NOMO-1 treated with DMSO at 0.1 percent for 48 hours (cell line): Measurements from ENCODE around the gene UROC1.

Experiments used
- DNase-seq: peaks from one replicate; lab custom pipeline; 2025; ENCODE audit not compliant: unreplicated experiment; lab: John Stamatoyannopoulos, UW

The UROC1 gene

DNA sequence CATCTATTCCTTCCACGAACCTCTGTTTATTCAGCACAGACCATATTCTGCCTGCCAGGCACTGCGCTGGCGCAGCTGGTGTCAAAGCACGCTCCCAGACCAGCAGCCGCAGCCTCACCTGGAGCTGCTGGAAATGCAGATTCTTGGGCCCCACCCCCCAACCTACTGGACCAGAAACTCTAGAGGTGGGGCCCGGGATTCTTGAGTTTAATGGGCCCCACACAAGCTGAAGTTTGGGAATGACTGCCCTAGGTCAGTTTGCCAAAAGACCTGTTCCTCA is 13.4 kb upstream of the UROC1 start:
- DNase-seq, result no peak

DNA sequence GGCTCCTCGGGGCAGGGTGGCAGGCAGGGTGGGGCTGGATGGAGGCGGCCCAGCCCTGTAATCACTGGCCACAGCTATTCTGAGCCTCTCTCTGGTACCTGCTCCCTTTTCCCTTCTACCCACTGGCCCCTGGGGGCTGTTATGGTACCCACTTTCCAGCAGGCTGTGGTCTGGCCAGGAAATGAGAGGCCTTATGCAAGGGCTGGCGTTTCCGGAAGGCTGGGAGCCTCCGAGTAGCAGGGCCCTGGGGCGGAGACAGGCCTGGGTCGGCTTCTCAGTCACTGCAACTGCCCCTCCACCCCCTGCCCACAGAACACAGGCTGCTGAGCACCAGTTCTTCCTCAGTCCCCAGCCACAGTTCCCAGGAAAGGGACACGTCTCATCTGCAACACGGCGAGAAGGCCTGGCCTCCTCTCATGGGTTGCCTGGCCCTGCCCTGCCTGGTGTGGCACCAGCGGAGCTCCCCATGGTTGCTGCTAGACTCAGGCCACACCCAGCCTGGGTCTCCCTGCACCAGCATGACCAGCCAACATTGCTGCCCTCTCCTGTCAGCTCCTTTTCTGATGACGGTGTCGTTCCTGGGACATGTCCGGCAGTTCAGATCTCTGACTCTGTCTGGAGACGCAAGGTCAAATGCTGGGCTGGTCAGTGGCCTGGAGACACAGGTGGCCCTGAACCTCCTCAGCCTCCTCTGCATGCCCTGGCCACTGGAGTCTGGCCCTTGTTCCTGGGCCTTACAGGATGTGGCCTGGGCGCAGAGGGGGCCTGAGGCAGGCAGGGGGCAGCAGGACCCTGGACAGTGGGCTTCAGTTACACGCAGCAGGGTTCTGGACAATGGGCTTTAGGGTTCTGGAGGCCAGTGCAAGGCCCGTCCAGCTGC is 12.8 kb upstream of the UROC1 start:
- DNase-seq, result peak; percentile 96

DNA sequence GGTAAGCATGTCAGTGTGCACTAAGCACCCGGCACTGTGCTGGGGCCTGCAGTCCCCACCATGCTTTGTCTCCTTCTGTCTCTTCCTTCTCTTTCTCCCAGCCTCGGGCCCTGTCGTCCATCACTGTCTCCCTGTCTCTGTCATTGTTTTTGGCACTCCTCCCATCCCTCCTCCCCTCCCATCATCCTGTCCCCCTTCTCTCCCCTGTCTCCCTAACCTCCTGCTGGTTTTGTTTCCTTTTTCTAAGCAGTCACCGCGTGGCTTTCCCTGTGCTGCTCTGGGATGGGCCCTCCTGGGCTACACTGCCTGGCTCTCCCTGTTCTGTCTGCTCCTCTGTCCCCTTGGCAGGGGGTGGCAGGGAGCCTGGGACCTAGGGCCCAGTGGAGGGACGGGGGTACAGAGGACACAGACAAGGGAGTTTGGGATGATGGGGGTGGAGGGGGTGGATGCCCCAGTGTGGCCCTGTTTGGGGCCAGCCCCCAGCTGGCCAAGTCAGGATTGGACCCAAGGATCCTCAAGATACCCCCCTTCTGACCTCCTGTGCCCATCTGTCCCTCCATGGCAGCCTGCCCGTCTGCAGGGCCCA is 12.1 kb upstream of the UROC1 start:
- peak; percentile 42 for DNase-seq

DNA sequence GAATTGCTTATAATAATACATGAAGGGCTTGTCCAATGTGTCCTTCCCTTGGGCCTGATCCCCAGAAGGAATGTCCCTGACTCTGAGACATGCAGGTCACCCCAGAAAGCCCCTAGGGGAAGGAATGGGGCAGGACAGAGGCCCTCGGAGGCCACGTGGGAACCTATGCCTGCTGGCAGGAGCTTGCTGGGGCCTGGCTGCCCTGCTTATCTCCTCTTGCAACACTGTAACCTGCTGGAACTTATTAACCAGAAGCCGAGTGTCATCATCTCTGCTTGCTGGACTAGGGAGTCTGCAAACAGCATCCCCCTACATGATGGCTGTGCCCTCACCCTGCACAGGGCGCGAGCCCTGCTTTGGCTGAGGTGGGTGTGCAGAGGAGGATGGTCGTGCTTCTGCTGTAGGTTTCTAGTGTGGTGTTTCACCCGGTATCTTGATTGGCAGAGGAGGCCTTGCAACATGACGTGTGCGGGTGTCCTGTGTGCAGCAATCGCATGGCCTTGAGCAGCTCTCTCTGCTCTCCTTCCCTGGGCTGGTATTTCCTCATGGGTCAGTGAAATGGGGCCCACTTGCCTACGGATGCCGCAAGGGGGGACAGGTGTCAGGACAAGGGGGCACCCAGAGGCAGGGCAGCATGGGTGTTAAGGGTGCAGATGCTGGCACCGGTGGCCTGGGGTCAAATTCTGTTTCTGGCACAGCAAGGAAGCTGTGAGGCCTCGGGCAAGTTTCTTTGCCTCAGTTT is 11.4 kb upstream of the UROC1 start:
- peak; percentile 87 for DNase-seq

DNA sequence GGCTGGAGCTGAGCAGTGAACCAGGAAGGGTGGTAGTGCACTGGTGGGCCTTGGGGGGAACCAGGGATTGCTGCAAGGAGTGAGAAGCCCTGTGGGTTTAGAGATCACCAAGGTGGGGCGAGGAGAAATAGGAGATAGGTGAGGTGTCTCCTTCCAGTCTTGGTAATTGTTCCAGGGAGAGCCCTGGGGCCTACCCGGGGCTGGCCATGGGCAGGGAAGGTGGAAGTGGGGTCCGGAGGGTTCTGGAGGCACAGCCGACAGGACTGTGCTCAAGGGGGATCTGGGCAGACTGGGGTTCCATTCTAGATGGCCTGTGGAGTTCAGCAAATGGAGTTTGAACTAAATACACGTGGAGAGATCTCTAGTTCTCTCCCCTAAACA is 10.8 kb upstream of the UROC1 start:
- no peak for DNase-seq

DNA sequence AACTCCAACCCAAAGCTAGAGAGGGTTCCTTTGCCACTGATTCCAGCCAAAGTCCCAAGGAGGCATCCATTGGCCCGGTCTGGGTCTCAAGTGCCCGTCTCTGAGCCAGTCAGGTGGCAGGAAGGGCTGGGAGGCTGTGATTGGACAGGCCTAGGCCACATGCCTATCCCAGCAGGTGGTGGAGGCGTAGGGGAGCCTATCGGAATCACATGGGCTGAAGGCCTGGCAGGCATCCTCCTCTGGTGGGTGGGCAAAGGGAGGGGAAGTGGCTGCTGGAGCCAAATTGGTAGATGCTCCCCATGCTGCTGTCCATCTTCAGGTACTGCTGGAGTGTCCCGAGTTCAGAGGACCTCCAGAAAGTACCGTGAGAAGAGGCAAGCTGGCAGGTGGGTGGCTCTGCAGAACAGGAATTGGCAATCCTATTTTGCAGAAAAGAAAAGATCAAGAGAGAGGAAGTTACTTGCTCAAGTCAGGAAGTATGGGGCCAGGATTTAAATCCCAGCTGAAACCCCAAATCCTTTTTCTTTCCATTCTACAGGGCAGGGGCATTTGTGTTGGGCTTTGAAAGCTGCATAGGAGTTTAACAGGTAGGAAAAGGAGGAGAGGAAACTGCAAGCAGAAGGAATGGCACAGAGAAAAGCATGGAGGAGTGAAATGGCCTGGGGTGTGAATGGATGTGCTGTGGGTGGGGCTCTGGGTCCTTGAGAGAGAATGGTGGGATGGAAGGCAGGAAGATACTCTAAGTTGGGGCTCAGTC is 10.1 kb upstream of the UROC1 start:
- DNase-seq, result peak; percentile 16

DNA sequence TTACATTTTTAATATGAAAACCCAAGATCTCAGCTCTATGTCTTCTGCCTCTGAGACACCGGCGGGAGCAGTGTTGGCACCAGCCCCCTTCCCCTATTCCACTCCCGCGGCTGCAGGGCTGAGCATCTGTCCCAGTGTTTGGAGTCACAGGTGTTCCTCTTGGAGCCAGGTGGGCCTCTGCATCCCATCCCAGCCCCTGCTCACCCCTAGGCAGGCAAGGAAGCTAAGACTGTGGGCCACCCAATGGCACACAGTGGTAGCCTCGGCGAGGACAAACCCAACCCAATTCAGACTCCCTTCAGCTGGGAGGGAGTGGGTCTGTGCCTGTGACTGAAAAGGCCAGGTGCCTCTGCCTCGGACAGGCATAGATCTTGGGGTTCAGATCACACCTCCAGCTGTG is 9.4 kb upstream of the UROC1 start:
- no peak for DNase-seq

DNA sequence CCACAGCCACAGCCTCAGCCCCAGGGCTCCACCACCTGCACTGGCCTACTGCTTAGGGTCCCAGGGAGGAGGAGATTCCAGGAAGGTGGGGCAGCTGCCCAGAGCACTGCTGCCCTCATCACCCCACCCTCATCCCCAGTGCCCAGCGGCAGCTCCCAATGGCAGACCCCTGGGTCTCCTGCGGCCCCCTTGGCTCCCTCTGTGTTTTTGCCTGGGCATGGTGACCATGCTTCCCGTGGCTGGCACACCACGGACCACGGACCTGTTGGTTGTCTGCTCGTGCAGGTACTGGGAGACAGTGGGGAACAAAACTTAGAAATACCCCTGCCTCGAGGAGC is 9.1 kb upstream of the UROC1 start:
- DNase-seq, result no peak

DNA sequence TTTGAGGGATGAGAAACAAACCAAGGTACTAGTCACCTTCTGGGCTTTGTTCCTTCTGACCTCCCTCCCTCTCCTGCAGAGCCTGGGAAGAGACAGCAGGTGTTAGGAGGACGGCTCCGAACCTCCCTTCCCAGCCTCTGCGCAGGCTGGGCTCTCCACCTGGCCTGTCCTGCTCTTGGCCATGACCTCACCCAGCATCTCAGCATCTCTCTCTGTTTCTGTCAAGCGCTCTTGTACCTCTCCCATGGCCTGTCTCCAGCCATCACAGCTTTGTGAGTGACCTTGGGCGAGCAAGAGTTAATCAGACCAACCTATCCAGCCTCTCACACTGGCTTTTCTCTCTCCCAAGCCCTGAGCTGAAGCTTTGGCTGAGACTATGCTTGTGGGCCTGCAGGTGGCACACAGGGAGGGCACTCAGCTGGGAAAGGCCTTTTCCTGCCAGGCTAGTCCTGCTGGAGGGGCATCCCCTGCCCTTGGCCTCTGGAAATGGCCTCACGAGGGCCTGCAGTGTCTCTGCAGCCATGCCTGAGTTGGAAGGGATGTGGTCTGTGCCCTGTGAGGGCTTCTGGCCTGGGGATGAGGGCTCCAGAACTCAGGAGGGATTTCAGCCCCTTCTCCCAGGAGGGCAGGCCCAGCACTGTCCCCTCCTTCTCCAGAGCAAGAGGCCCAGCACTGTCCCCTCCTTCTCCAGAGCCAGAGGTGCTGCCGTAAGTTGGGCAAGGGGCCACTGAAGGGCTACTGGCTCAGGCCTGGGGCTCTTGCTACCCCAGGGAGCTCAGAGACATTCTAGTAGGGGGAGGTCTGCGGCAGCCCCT is 8.5 kb upstream of the UROC1 start:
- no peak for DNase-seq

DNA sequence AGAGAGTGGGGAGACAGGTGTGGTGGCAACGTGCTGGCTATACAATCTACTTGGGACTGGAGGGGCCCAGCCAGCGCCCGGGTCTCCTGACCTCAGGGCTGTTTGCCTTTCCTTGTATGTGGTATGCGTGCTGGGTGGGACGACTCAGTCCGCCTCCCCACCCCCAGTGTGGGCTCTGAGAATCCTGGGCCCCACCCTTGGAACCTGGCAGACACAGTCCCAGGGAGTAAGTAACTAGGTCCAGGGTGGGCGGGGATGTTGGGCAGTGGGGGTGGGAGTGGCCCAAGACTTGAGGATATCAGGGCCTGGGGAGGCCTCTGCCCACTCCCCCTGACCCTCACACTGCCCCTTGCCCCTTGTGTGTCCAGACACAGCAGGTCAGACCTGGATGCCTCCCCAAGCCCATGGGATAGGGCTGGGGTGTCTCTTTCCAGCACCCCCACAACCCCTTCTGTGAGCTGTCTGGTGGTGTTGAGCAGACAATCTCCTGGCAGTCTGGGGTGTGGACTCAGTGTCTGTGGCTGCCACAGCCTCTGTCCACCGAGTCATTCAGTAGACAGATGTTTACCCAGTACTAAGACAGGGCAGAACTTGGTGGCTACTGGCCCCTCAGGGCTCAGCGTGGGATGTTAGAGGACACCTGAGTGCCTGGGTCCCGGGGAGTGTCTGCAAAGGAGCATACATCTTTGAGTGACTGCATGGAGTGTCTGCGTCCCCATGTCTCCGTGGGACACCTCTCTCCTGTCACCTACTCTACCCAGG is 7.7 kb upstream of the UROC1 start:
- no peak for DNase-seq

DNA sequence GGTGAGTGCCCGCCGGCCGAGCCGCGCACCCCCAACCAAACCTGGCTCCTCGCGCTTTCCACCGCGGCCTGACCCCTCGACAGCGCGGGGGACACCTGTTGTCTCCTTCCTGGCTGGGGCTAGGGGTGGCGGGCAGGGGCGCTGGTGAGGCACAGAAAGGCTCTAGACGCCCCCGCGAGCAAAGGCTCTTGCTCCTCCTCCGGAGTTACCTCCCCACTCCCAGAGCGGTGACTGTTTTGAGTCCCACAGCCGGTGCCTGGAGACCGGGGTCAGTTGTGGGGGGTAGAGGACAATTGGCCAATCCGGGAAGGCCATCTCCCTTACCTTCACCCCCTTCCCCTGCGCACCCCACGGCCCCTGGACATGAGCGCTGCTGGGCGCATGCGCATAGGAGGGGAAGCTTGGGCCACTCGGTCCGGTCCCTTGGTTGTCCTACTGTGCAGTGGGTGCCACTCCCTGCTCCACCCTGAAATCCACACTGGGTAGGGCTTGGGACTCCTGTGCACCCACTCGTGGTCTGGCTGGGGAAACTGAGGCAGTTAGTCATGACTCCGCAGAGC is 6.9 kb upstream of the UROC1 start:
- DNase-seq, result peak; percentile 45

DNA sequence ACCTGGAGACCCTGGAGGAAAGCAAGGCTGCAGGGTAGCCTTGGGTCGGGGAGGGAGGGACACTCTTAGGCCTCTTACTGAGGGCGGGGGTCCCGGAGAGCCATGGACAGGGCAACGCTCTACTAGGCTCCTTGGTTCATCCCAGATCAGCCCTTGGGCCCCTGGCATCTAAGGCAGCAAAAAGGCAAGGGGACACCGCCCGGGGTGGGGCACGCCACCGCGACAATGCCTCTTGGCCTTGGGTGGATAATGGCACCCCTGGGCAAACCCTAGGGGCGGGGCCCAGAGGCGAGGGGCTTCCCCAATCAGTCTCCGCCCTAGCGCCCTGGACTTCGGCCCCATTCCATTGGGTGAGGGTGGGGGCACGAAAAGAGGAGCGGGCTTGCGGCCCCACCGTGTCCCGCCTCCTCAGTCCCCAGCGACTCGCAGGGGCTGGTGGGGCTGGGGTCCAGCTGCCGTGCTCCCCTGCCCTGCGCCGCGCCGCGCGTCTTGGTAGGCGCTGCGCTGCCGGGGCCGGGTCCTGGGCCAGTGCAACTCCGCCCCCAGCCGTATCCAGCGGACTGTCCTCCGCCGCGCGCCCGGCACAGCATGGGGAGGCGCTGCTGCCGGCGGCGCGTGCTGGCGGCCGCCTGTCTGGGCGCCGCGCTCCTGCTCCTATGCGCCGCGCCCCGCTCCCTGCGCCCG is 6.3 kb upstream of the UROC1 start, which contains the start of gene CHST13:
CHST13 (plus strand) TSS at position 411 of the 684 bp plus-strand sequence; CDS start at position 589, 178 bp downstream.
- peak; percentile 72 for DNase-seq

DNA sequence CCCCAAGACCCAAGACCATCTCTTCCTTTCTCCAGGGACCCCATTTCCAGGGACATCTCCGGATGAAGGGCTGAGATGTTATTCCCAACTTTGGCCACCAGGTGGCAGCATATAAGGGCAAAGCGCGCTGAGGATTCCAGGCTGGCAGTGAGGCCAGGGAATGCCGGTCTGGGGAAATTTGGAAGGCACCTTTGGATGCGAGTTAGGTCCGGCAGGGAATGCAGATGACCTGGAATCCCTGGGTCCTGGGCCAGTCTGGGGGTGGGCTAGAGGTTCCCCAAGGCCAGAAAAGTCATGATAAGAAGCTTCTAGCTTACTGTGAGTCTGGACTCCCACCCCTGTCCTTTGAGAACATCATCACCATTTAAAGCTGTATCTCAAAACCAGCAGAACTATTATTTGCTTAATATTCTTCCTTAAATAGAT is 4.8 kb upstream of the UROC1 start:
- peak; percentile 19 for DNase-seq

DNA sequence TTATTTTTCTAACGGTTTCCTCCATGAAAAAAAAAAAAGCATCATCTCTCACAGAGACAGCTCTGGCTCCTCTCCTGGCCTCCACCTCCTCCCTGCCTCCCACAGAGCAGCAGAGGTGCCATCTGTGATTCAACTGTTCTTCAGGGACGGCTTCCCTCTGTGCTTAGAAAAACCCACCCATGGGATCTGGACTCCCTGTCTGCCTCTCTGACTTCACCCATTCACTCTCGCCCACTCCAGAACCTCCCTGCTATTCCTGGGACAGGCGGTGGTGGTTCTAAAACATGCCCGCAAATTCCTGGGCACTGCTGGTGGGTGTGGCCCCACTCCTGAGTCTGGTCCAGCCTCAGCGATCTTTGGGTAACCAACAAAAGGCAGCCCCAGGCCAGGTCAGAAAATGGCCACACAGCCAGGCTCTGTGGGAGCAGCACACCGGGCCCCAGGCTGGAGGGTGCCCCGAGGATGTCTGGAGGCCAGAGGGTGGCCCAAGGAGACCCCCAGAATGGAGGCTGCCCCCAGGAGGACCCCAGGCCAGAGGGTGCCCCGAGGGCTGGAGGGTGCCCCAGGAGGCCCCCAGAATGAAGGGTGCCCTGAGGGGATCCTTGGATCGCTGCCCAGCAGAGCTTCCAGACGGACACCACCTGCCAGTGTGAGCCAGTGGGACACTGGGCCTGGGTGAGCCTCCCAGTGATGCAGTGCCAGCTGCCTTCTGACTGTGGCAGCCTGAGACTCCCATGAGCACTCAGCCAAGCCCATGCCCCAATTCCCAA is 3.7 kb upstream of the UROC1 start:
- no peak for DNase-seq

DNA sequence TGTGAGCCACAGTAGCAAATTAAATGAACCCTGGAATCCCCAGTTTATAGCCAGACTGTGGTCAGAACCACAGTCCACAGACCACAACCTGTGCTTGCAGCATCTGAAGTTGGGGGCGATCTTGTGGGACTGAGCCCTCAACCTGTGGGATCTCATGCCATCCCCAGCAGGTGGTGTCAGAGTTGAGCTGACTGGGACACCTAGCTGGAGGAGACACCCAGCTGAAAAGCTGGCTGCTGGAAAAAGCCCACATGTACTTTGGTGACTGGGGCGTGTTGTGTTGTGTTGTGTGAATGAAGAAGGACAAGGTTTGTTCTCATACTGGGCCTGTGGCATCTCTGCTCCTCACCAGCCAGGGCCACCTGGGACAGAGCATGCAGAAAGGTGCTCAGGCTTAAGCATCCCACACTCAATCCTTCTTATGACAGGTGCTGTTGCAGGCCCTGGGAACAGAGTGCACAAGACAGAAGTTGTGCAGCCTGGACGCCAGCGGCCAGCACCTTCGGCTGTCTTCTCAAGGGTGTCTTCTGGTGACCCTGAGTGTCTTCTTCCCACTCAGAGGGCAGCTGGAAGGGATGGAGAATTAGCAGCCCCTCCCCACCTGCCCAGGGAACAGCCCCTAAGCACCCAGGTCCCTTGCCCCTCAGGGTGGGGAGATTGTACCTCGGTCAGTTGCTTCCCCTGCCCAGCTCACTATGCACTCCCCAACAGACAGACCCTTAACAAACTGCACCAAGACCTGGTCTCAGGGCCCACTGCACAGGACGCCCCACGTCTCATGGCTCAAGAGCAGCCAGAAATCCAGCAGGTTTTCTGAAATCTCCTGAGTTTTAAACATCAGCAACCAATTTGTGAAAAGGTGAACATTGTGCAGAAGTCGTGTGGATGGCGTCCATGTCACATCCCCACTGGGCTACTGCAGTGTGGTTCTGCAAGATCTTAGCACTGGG is 2.2 kb upstream of the UROC1 start:
- no peak for DNase-seq

DNA sequence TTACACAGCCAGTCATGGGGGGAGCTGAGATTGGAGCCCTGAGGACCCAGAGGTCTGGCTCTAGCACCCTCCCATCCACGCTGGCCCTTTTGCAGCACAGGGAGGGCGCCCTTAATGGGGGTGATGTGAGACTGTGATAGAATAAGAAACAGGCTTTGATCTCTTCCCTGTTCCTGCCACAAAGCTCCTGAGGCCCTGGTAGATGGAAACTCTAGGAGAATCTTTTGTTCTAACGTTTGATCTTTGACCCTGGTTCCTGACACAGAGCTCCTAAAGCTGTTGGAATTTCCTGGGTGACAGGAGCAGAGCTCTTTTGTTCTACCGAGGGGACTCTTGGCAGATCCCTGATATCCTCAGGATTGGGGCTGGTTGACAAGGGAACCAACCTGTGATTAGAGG is 1.2 kb upstream of the UROC1 start:
- no peak for DNase-seq
